Heart left ventricle (tissue), 16 donors: Measurements from ENCODE around the gene PTGDS. TPM values are rescaled to one million over a fixed set of nuclear protein-coding genes. Genes with fewer than 3 reads are reported as not detected.
A peak's percentile ranks its signal among the peaks of the same experiment; 100 is the strongest.

Source experiments
- ATAC-seq, 4 donors: fragments of 200-7000 bp; cut with Tn5 transposase; one replicate each; pipeline ENCODE4 v1.9.1; 2020 to 2022; ENCODE audit warnings: moderate library complexity in 4 of 4, mild to moderate bottlenecking in 3 of 4, moderate number of reproducible peaks in 1 of 4
- DNase-seq, 5 donors: peaks; one replicate each; pipeline ENCODE4 v3.0.0-alpha.2; 2020
- H3K27ac ChIP-seq, 12 donors: fragments of 200-600 bp; sonication (generic) in 4 of 12; one replicate each; pipeline versions ENCODE4 v1.5.0 to v1.8.0; 2016 to 2022; ENCODE audit warnings: mild to moderate bottlenecking in 2 of 12
- H3K27me3 ChIP-seq, 9 donors: fragments of 200-600 bp; sonication (generic) in 2 of 9; one replicate each; pipeline versions ENCODE4 v1.5.1 to v1.8.0; 2016 to 2022; ENCODE audit warnings: mild to moderate bottlenecking in 3 of 9
- H3K36me3 ChIP-seq, 9 donors: fragments of 200-600 bp; sonication (generic) in 2 of 9; one replicate each; pipeline versions ENCODE4 v1.5.0 to v1.8.0; 2018 to 2022; ENCODE audit warnings: mild to moderate bottlenecking in 2 of 9
- H3K4me1 ChIP-seq, 12 donors: fragments of 200-600 bp; sonication (generic) in 4 of 12; one replicate each; pipeline versions ENCODE4 v1.5.0 to v1.8.0; 2016 to 2022; ENCODE audit warnings: mild to moderate bottlenecking in 3 of 12
- H3K4me3 ChIP-seq, 12 donors: fragments of 200-600 bp; sonication (generic) in 4 of 12; one replicate each; pipeline versions ENCODE4 v1.5.0 to v1.8.0; 2017 to 2022; ENCODE audit warnings: mild to moderate bottlenecking in 9 of 12, moderate library complexity in 4 of 12
- H3K9me3 ChIP-seq, 12 donors: fragments of 200-600 bp; sonication (generic) in 4 of 12; one replicate each; pipeline versions ENCODE4 v1.5.0 to v1.8.0; 2016 to 2022; ENCODE audit warnings: mild to moderate bottlenecking in 1 of 12
- POLR2A ChIP-seq, 2 donors: fragments of 450-650 bp; IDR thresholded peaks; one replicate each; pipeline ENCODE4 v1.6.1; 2017; ENCODE audit warnings: antibody characterized with exemption in 2 of 2, mild to moderate bottlenecking in 2 of 2, moderate library complexity in 2 of 2
- WGBS, 4 donors: extraction: QIAGEN DNeasy Blood & Tissue Kit in 2 of 4; methylation state at CpG; one replicate each; pipeline versions ENCODE4 v1.1.5 to v1.1.7; 2013 to 2018; 5-methylcytosine and 5-hydroxymethylcytosine counted together
- intact Hi-C, 10 donors: fragments of 100-400 bp; cut with DNase I; formaldehyde crosslinking; loops; one replicate each; pipeline versions ENCODE4 v1.11.1 to v1.14.2; 2022
- polyA plus RNA-seq, 2 donors: library from polyadenylated mRNA; stranded (reverse); fragments of 200-250 nt; gene quantifications; one replicate each; pipeline ENCODE4 v1.2.3, GENCODE V29; 2013
- total RNA-seq, 9 donors: library from RNA; depleted of rRNA in 2 of 9; stranded (reverse); fragments of >200 nt in 2 of 9; fragmentation: NEBNext Ultra II Directional in 3 of 9; extraction: Animal tissue kit (Norgen Biotek cat#: 25700) in 3 of 9; gene quantifications; one replicate each; pipeline versions ENCODE4 v1.1.0 to v1.2.4, GENCODE V29; 2016 to 2023
- TF ChIP-seq, protein P1 (sequence below), 12 donors: fragments of 200-600 bp; sonication (generic) in 4 of 12; IDR thresholded peaks; one replicate each; pipeline versions ENCODE4 v1.5.0 to v1.8.0; 2018 to 2022; ENCODE audit warnings: antibody characterized with exemption in 12 of 12, mild to moderate bottlenecking in 5 of 12
- donor health status: ischemic (EF 13 %, LVEDD 7.1; RV severe dilation, severe dysfunction).
- donor health status: healthy with polysubstance abuse.
- donor health status: DM: no; HTN: yes; CAD: no.
- donor health status: DM: no; HTN: no; CAD: no.
- donor health status: ischemic (EF 25% LVEDD 6.9; RV normal size, moderate dysfunction).
- donor health status: ischemic (EF 25% LVEDD 5.7; RV mildly dilated, moderate dysfunction).
- donor health status: healthy.
- donor health status: DM: yes; HTN: yes; CAD: no.
- donor health status: ischemic (EF 35%, LVEDD 5.7; RV mildly dilated, moderate dysfunction).
- donor health status: nonischemic (EF 11% LVEDD 7.7; RV severe dilation, severe dysfunction).
- donor health status: DM: yes; HTN: yes; CAD: no.
- donor health status: PGD.
- donor health status: ischemic (EF 29% LVEDD 5.4; RV normal size, mild dysfunction).
- donor health status: nonischemic (EF 23%, LVEDD 6.1; RV moderate dilation, normal function).

Gene PTGDS
- total and polyA plus RNA-seq, 11 donors = 1,152 to 5,295 (median 3,109) TPM

DNA sequence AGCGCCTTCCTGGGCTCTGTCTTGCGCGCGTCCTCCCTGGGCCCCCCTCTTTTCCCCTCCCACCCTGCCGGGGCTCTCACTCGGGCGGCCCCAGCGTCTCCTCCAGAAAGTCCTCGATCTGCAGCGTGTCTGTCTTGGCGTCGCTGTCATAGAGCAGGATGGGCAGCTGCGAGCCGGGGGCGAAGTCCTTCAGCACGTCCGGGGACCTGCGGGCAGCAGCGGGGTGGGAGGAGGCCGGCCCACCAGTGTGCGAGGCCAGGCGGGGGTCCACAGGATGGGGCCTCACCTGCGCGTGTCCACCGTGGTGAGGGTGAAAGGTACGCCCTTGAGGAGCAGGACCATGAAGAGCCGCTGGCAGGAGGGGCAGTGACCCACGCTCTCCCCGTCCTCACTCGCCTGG is 18.1 kb downstream of the PTGDS start:
- Histone ChIP-seq H3K27ac (peak overlapping the region in 8 of 12 donors; percentile 35 to 77 (median 60)), H3K4me3 (peak overlapping the region in 11 of 12 donors; percentile 21 to 53 (median 35)), H3K9me3 (peaks cover 0 to 9% (median 0%) of the 10 kb centered on the region in 12 donors), H3K27me3 (peaks cover 0 to 28% (median 0%) of the 10 kb centered on the region in 9 donors), H3K36me3 (peaks cover 0 to 9% (median 3%) of the 10 kb centered on the region in 9 donors), H3K4me1 (peaks cover 3 to 77% (median 31%) of the 10 kb centered on the region in 12 donors)
- no peak for TF ChIP-seq POLR2A (IDR thresholded peaks at IDR 0.05)
- TF ChIP-seq, protein P1, sequence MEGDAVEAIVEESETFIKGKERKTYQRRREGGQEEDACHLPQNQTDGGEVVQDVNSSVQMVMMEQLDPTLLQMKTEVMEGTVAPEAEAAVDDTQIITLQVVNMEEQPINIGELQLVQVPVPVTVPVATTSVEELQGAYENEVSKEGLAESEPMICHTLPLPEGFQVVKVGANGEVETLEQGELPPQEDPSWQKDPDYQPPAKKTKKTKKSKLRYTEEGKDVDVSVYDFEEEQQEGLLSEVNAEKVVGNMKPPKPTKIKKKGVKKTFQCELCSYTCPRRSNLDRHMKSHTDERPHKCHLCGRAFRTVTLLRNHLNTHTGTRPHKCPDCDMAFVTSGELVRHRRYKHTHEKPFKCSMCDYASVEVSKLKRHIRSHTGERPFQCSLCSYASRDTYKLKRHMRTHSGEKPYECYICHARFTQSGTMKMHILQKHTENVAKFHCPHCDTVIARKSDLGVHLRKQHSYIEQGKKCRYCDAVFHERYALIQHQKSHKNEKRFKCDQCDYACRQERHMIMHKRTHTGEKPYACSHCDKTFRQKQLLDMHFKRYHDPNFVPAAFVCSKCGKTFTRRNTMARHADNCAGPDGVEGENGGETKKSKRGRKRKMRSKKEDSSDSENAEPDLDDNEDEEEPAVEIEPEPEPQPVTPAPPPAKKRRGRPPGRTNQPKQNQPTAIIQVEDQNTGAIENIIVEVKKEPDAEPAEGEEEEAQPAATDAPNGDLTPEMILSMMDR (IDR thresholded peaks at IDR 0.05) = no peak
- 23 to 32% (median 29%) methylated on average over 10 to 30 of the region's 30 CpGs for WGBS, 4 donors
- intact Hi-C loops = loop anchor here in 1 of 10 donors (5.0 kb wide), 1 partner anchor 48 kb away; the partner anchor contains the start of gene C8G
- DNase-seq (no peak), ATAC-seq (no peak)

DNA sequence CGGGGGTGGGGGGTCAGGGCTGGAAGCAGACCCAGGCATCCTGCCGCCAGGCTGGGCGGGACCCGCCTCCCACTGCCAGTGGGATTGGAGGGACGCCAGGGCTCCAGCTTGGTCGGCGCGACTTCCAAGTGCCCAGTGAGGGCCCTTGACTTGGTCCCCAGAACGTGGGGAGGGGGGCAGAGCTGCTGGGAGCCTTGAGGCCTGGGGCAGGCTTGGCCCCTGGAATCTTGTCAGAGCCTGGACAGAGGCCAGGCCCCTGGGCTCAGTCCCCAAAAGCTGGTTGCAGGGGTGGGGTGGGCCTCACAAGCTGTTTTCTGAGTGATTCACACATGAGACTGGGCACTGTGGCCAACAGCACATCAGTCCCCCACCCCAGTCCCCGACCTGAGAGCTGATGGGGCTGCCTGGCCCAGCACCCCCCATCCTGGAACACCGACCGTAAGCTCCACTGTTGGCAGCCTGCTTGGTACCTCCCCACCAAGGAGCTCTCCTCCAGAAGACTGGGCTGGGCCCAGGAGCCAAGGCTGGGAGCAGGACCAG is 18.5 kb downstream of the PTGDS start:
- H3K27me3 ChIP-seq = peaks cover 0 to 28% (median 0%) of the 10 kb centered on the region in 9 donors
- TF ChIP-seq, protein P1 (IDR thresholded peaks at IDR 0.05) = no peak
- TF ChIP-seq POLR2A (IDR thresholded peaks at IDR 0.05) = no peak
- H3K9me3 ChIP-seq = peaks cover 0 to 4% (median 0%) of the 10 kb centered on the region in 12 donors
- DNase-seq (peak in 2 of 5 donors; percentile 62 to 65), ATAC-seq (no peak)
- H3K36me3 ChIP-seq = peaks cover 0 to 9% (median 3%) of the 10 kb centered on the region in 9 donors
- peak overlapping the region in 11 of 12 donors; percentile 34 to 77 (median 63) for H3K27ac ChIP-seq
- peak overlapping the region in 11 of 12 donors; percentile 14 to 53 (median 35) for H3K4me3 ChIP-seq
- intact Hi-C loops = loop anchor here in 1 of 10 donors (5.0 kb wide), 1 partner anchor 49 kb away; the partner anchor contains the start of gene C8G
- WGBS, 4 donors = 17 to 36% (median 23%) methylated on average over 8 to 12 of the region's 12 CpGs
- peaks cover 3 to 81% (median 31%) of the 10 kb centered on the region in 12 donors for H3K4me1 ChIP-seq

DNA sequence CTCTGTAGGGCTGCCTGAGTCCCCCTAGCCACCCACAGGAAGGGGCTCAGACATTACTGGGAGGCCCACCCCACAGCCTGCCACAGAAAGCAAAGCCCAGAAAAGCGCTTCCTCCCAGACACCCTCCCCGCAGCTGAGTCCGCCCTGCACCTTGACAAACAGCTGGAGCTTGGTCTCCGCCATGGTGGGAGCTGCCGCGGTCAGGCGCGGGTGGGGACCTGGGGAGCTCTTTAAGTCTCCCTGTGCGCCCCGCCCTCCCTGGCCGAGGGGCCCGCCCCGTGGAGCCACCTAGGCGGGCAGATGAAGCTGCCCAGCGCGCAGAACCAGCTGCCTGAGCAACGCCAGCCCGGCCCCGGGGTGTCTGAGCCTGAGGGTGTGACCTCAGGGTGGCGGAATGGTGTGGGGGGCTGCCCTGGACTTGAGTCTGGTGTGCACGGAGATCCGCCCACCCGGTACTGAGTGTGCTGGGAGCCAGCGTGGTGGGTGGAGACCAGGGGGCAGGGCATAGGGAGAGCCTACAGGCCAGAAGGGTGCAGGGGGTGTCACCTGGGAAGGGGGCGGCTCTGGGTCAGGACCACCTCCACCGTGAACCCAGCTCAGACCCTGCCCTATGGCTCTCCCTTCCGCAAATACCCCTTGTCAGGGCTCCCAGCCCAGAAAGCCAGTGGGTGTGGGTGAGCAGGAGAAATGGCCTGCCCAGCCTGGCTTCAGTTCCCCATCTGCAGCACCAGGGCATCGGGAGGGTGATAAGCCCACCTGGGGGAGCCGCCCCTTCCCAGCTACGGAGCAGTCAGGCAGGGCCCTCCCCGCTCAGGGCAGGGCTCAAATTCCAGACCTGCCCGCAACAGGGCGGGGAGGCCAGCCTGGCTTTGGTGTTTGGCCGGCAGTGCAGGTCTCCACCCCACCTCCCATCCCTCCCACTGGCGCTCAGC is 19.3 kb downstream of the PTGDS start, which contains the start of gene CLIC3:
CLIC3 (minus strand) TSS at position 208 of the 932 bp plus-strand sequence; CDS start at position 183, 25 bp downstream.
- intact Hi-C loops = loop anchor here in 1 of 10 donors (5.0 kb wide), 1 partner anchor 49 kb away; the partner anchor contains the start of gene C8G
- H3K9me3 ChIP-seq = no peaks in the 10 kb centered on the region
- H3K4me3 ChIP-seq = peak within 1 kb of the TSS in 11 of 12 donors; percentile 21 to 53 (median 35)
- H3K4me1 ChIP-seq = peaks cover 3 to 87% (median 31%) of the 10 kb centered on the region in 12 donors
- H3K27ac ChIP-seq = peak within 1 kb of the TSS in 11 of 12 donors; percentile 34 to 77 (median 63)
- peaks cover 0 to 9% (median 3%) of the 10 kb centered on the region in 9 donors for H3K36me3 ChIP-seq
- 30 to 49% (median 38%) methylated on average over 17 to 35 of the region's 35 CpGs for WGBS, 4 donors
- DNase-seq (peak in 1 of 5 donors; percentile 54), ATAC-seq (peak in 1 of 4 donors; percentile 2)
- peaks cover 0 to 28% (median 0%) of the 10 kb centered on the region in 9 donors for H3K27me3 ChIP-seq
- TF ChIP-seq, protein P1 (IDR thresholded peaks at IDR 0.05) = no peak
- no peak for TF ChIP-seq POLR2A (IDR thresholded peaks at IDR 0.05)
